ENCODE measurements around the gene NFIC.

Gene NFIC

DNA sequence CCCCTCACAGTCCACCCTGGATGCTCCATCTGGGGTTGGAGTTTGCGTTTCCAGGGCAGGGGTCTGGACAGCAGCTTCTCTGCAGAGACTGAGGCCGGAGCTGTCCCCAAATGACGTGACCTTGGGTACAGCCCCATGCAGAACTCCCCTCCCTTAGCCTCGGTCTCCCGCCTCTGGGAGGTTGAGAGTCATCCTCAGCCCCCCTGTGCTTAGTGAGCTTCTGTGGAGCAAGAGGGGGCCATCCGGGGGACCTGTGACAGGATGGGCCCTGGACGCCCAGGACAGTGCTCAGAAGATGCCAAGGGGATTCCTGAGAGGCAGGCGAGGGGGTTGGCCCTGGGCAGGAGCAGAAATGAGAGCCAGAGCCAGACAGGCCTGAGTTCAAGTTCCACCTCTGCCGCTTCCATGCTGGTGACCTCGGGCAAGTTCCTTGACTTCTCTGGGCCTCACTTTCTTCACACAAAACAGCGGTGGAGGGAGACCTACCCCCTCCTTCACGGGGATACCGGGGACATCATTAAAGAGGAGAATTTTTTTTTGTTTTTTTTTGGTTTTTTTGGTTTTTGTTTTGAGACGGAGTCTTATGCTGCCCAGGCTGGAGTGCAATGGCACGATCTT lies 93.7 kb downstream of the NFIC start:
- TF ChIP-seq CTCF (conservative IDR thresholded peaks at IDR 0.05) = no peak
- no peak overlapping the region for H3K27ac ChIP-seq

DNA sequence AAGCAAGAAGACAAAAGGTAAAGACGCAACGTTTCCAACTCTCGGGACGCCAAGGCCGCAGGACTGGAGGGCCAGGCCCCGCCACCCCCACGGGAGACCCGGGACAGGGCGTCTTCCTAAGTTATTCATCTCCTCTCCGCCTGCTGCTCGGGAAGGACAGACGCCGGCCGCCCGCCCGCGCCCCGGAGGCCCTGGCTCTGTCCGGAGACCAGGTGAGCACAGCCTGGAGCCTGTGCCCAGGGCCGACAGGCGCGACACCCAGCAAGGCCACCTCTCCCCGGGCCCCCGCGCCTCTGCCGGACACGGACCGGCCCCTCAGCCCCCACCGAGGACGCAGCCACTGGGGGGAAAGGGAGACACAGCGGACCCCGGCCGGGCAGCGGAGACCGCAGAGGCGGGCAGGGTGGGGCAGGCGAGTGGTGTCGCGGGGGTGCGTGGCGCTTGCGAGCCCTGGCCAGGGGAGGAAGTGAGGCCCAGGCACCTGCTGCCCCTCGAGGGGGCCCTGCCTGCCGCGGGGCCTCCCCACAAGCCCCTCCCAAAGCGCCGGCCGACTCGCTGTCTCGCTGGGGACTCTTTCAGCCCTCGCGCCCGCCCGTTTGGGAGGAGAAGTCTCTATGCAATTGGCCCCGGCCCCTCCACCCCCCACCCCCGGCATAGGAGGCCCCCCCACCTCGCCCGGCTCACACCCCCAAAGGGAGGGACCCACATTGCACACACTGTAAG lies 96.8 kb downstream of the NFIC start:
- H3K27ac ChIP-seq = no peak overlapping the region
- TF ChIP-seq CTCF (conservative IDR thresholded peaks at IDR 0.05) = no peak

DNA sequence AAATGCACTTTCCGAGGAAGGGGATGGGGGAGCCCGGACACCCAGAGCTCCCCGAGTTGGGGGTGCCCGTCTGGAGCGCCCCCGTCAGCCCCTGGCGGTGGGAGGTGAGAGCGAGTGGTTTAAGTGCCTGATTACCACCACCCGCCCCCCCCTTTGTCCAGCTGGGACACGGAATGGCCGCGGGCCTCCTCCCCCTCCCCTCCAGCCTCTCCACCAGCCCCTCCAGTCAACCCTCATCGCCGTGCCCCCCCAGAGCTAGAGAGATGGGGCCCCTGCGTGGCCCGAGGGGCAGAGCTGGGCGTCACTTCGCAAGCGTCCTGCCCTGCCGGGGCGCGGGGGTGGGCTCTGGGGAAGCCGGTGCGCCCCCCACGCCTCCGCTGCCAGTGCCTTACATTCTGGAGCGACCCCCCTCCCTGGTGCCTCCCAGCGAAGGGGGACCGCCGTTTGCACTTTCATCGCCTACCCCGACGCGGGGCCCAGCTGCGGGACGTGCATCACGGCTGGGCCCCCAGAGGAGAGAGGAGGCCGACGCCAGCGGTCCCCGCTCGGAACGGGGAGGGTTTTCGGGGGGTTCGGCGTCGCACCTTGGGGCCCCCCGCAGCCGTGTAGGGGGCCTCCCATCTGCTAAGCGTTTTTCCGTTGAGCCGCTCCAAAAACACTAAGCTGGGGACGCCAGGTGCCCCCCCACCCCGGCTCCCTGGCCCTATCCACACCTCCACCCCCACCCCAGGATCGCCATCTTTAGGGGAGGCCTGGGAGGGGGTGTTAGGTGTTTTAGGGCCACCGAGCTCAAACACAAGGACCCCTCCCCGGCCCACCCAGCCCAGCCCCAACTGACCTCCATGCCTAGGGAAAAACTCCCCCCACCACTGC lies 97.6 kb downstream of the NFIC start:
- TF ChIP-seq CTCF (conservative IDR thresholded peaks at IDR 0.05) = no peak
- no peak overlapping the region for H3K27ac ChIP-seq

DNA sequence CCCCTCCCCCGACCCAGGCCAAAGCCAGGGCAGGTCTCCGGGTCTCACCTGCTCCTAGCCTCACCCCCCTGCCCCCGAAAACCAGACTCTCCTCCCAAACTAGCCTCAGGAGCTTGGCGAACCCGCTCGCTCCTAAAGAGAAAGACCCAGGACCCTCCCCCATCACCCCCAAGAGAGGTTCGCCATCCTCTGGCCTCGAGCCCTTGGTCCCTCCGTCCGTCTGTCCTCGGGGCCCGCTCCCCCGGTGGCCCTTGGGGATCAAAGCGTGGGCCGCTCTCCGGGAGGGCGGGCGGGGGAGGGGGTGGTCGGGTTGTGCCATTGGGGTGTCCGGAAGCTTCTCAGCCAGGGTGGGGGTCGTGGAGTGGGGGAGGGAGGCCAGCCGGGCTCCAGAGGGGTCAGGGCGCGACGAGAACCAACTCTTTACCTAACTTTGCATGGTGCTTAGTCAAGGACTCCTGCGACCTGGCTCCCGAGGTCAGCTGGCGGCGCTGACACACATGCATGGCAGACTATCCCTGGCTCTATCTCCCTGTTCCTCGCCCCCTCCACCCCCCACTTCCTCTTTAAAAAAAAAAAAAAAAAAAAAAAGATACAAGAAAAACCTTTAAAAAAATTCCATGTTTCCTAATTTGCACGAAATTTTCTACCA lies 98.3 kb downstream of the NFIC start:
- TF ChIP-seq CTCF (conservative IDR thresholded peaks at IDR 0.05) = no peak
- H3K27ac ChIP-seq = no peak overlapping the region

- no peak for TF ChIP-seq CTCF (conservative IDR thresholded peaks at IDR 0.05)
- H3K27ac ChIP-seq = no peak overlapping the region
Measured at GRCh38 chr19:3465552-3465951, 99.2 kb downstream of the NFIC start.

DNA sequence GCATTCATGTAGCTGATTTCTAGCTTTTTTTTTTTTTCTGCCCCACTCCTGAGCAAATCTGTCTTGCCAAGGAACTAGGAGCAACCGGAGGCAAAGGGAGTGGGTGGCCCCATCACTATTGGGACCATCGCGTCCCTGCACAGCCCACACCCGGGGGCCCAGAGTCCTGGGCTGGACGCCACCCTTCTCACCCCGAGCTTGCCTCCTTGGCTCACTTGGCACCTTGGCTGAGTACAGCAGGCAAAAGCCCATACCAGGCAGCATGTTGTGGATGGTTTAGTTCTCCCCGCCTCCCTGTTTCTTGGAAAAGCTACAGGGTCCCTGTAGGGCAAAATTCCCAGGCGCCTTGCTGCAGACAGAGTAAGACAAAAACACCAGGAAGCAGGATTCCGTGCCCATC lies 100.3 kb downstream of the NFIC start:
- no peak for TF ChIP-seq CTCF (conservative IDR thresholded peaks at IDR 0.05)
- H3K27ac ChIP-seq = no peak overlapping the region
